HTERT RPE-1 (cell line): Measurements from ENCODE around the gene CCDC12.

Experiments
- in situ Hi-C: fragments of 300-500 bp; cut with MboI; formaldehyde crosslinking; loops from 4 replicates; pipeline ENCODE4 v1.14.3; 2020; ENCODE audit warnings: low sequenced_read_pairs

Gene CCDC12

DNA sequence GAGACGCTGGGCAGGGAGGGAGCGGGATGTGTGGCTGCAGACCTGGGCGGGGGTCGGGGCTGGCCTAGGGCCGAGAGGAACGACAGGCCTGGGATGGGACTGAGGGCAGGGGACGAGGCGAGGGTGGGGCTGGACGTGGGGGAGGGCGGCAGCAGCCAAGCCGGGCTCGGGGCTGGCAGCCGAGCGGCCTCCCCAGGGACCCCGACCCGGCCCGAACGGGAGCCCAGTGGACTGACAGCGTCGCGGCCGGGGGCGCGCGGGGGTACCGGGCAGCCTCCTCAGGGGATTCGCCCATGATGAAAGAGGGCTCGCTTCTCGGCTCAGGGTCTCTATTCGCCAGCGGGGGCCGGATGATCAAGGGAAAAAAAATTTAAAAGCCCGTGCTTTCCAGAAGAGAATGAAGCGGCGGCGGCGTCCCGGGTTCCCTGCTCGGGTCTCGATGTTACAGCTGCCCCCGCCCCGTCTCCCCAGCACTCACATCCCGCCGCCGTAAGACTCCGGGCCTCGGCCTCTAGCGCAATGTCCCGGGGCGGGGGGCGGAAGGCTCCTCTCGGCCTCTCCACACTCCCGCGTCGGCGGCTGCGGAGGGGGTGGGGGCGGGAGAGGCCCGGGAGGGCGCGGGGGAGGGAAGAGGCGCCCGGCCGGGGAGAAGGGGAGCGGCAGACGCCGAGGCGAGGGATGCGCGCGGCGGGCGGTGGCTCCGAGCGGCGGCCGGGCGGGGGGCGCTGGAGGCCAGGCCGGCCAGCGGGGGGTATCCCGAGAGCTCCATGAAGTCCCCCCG is 94.8 kb downstream of the CCDC12 start:
- in situ Hi-C loops: no loop called here

DNA sequence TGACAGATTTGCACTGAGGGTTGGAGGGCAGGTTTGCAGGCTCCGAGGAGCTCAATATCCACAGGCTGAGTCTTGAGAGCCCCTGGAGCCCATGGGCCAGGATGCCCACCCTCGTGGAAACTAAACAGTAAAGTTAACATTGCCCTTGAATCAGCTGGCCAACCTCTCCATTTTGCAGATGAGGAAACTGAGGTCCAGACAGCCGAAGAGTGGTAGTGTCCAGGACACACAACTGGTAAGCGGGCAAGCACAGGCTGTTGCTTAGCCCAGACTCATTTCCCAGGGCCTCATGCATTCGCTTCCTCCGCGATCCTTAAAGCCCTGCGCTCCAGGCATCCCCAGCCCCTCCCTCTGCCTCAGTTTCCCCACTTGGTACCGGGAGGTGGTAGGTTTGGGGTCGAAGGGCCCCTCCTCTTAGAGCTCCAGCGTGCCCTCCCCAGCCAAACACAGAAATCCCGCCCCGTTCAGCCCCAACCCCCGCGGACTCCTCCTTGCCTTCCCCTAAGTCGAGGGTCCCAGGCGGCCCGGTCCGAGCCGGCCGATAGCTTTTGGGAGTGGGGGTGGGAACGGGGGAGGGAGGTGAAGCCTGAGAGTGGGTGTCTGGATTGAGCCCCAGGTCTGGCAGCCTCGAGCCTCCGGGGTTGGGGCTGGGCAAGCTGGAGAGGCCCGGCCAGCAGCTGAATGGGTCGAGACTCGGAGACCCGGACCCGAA is 95.5 kb downstream of the CCDC12 start:
- in situ Hi-C loops: no loop called here

DNA sequence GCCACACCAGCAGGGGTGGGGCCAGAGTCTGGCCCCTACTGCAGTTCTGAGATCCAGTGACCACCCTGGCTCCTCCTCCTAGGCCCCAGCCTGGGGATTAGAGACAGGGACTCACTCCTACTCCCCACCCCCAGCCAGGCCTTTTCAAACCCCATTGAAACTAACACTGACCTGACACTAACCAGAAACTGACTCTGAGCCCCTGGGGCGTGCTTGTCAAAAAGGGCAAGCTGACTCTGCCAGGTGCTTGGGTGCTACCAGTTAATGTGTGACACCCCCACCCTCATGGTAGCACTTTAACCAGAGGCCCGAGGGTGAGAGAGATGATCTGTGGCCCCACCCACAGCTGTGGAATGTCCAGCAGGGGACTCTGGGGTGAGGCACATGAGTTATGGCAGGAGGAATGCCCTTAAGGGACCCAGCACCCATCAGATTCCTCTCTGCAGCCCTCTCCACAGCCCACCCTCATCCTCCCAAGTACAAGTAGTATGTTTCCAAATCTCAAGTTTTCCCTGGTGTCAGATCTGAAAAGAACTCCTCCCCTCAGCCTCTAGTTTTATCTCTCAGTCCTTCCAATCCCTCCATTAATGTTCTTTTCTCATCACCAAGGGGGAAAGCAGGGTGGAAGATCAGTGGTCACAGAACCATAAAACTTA is 97.6 kb downstream of the CCDC12 start:
- in situ Hi-C loops: no loop called here

DNA sequence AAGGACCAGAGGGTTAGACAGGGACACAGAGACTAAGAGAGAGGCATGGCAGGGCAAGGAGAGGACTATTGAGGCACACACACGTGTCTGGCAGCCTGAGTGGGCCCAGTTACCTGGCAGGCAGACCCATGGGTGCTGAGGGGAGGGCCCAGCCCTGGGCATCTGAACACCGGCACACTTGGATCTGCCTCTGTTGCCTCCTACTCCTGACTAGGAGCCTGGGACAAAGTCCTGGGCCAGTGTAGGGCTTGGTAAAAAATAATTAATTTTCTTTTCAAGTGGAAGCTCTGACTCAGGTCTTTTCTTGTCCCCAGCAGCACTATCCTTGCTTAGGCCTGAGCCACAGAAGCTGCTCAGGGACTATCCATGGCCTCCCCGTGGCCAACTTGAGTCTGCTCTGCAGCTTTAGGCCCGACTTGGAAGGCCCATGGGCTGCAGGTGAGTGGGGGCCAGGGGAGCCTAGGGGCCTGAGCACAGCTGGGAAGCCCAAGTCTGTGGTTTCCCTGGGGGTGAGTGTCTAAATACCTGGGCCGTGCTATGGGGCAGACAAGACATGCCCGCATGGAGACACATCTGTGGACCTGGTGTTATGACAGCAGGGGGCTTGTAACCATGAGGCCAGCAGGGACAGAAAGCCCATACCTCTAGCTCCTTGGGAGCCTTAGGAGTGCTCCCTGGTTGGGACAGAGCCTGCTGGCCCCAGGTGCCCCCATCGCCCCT is 99.0 kb downstream of the CCDC12 start, which contains the start of gene PTH1R:
TSS of gene PTH1R (plus strand) at position 316 of the 720 bp plus-strand sequence. CDS start 5,839 bp downstream, outside the sequence.
- in situ Hi-C loops: no loop called here

DNA sequence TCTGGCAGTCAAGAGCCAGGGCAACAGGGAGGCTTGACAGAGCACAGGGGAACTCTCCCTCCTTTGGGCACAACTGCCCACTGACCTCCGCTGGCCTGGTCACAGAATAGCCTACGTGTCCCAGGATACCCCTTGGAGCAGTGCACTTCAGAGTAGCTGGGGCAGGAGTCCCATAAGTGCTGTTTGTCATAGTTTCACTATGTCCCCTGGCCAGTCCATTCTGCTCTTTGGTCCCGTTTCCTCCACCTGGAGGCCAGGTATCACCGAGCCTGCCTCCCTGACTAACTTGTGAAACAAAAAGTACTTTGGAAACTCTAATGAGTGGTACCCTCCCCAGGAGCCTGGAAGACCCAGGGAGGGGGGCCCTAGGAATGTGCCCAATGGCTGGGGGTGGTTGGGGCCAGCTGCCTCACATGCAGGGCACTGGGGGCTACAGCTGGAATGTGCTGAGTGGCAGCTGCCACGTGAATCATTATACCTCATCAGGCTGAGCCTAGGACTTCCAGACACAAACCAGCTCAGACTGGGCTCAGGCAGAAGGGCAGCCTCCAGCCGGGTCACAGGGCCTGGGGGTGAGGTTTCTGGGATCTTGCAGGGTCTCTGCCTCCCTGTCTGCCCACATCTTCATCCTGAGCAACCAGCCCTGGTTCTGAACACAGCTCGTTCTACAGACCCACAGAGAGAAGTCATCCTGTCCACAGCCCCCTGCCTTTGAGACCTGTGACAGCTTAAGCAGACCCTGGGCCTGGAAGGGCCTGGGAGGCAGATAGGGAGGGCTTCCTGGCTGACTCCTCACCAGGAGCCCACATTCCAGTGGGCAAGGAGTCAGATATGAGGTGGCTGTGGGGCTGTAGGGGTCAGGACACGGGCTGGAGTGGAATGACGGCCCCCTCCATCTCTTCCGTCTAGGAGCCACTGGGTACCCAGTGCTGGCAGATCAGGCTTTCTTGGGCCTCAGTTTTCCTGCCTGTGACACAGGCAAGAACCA is 99.9 kb downstream of the CCDC12 start:
- in situ Hi-C loops: no loop called here

DNA sequence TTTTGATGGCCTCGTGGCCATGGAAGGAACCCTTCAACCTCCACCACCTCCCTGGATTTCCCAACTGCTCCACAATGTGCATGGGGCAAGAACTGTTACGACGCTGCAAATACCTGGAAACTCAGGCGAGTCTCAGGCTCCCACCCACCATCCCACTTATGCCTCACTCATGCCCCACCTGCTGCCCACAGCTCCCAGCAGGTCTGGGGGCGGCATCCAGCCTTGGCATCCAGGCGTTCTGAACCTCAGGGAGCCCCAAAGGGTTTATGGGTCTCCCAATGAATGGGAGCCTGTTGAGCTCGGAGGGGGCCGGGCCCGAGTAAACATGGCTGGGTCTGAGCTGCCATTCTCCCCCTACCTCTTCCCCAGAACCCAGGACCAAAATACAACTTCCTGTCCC is 101.0 kb downstream of the CCDC12 start:
- in situ Hi-C loops: no loop called here

DNA sequence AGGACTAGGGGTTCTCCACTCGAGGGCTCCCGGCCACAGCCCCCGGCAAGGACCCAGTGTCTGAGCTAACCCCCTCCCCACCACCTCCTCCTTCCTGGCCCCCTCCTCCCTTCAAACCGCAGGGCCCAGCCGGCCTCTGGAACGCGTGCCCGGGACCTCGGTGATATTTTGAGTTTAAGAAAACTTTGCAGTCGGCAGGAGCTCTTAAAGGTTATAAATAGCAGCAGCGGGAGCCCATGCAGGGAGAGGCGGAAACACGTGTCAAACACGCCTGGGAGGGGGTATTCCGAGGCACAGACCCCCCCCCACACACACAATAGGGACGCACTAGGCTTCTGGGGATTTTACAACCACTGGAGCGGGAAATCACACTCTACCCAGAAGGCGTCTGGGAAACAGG is 102.1 kb downstream of the CCDC12 start:
- in situ Hi-C loops: no loop called here

DNA sequence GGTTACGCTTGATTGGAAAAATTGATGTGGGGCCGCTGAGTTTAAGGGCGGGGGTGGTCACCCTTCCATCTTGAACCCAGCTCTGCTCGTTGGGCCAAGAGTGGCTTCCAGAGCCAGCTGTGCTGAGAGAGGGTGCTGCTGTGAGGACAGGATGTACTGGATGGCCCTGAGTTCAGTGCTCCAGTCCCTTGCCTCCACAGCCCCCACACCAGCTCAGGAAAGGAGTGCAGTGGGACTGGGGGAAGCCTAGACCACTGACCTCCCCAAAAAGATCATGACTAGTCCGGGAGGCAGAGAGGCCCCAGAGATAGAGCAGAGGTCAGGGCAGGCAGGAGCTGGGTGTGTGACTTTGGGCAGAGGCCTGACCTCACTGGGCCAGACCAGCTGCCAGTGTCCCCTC is 103.0 kb downstream of the CCDC12 start:
- in situ Hi-C loops: no loop called here
